D721Med (cell line): Measurements from ENCODE around the gene GOLT1A.
"Not testable (repeated sequence)": the region's sequence is repeated elsewhere in the genome, so short reads cannot be mapped to it uniquely, and the experiment has no call there.

Experiments
- DNase-seq: peaks from one replicate; pipeline ENCODE4 v3.0.0; 2011; ENCODE audit warnings: low spot score; ENCODE audit not compliant: insufficient read length
- FAIRE-seq: peaks from 2 replicates; lab custom pipeline; 2011; peaks lifted over from hg19 to GRCh38; lab: Jason Lieb, UNC
- TF ChIP-seq, protein P1 (sequence below): IDR thresholded peaks from 2 replicates; pipeline ENCODE4 v1.5.1; 2012; ENCODE audit warnings: mild to moderate bottlenecking, control low read depth; ENCODE audit not compliant: insufficient read depth; ENCODE audit errors: missing control alignments

Gene GOLT1A

DNA sequence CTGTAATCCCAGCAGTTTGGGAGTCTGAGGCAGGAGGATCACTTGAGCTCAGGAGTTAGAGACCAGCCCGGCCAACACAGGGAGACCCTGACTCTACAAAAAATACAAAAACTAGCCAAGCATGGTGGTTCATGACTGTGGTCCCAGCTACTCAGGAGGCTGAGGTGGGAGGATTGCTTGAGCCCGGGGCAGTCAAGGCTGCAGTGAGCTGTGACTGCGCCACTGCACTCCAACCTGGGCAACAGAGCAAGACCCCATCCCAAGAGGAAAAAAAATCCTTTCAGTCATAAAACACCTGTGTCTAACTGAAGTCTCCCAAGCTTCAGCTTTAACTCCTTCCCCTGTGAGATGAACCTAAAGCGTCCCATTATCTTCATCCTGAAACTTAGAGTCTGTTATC, 33.1 kb upstream of the GOLT1A start:
- FAIRE-seq: no peak
- TF ChIP-seq, protein P1, sequence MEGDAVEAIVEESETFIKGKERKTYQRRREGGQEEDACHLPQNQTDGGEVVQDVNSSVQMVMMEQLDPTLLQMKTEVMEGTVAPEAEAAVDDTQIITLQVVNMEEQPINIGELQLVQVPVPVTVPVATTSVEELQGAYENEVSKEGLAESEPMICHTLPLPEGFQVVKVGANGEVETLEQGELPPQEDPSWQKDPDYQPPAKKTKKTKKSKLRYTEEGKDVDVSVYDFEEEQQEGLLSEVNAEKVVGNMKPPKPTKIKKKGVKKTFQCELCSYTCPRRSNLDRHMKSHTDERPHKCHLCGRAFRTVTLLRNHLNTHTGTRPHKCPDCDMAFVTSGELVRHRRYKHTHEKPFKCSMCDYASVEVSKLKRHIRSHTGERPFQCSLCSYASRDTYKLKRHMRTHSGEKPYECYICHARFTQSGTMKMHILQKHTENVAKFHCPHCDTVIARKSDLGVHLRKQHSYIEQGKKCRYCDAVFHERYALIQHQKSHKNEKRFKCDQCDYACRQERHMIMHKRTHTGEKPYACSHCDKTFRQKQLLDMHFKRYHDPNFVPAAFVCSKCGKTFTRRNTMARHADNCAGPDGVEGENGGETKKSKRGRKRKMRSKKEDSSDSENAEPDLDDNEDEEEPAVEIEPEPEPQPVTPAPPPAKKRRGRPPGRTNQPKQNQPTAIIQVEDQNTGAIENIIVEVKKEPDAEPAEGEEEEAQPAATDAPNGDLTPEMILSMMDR: no peak
- no peak for DNase-seq

DNA sequence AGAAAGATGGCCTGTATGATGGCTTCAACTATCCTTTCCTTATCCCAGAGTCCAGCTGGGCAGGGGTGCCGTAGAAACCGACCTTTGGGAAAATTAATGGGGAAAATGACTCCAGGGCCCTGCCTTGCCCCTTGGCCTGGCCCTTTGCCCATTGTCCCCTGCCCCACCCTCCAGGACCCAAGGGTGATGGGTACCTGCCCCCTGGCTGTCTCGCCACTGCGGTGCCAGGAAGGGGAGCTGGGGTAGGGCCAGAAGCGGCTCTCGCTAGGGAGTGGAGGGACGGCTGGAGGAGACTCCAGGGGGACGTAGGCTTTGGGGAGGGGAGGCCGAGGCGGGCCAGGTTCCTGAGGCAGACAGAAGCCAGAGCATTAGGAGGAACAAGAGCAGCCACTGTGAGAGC, 29.1 kb upstream of the GOLT1A start:
- TF ChIP-seq, protein P1: no peak
- FAIRE-seq: no peak
- no peak for DNase-seq

DNA sequence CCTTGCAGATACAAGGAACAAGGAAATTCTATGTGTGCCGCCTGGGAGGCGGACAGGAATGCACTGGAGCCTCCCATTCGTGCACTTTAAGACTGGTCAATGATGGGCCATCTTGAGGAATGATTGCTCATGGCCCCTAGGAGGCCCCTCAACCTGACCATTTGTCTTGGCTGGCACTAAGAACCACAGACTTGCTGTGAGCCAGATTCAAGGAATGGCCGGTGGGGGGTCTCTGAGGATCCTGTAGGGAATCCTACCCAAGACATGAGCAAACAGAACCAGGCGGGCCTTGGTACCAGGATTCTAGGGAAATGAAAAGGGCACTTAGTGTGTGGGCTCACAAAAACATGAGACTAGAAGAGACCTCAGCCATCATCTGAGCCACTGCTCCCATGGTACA, 28.1 kb upstream of the GOLT1A start:
- DNase-seq (no peak), FAIRE-seq (no peak)
- TF ChIP-seq, protein P1: no peak

DNA sequence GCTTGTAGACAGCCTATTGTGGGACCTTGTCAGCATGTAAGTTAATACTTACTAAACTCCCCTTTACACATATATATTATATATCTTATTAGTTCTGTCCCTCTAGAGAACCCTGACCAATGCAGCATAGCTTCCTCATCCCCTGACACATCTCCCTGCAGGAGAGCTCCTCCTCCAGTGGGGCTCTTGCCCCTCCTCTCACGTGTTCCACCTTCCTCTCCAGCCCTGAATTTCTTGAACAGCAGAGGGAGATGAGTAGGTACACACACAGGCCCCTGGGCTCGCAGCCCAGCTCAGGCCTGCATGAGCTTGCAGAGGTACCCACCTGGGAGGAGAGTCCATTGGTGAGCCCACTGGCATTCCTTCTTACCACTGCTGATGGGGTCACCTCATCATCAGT, 27.3 kb upstream of the GOLT1A start:
- DNase-seq (no peak), FAIRE-seq (no peak)
- TF ChIP-seq, protein P1: no peak

DNA sequence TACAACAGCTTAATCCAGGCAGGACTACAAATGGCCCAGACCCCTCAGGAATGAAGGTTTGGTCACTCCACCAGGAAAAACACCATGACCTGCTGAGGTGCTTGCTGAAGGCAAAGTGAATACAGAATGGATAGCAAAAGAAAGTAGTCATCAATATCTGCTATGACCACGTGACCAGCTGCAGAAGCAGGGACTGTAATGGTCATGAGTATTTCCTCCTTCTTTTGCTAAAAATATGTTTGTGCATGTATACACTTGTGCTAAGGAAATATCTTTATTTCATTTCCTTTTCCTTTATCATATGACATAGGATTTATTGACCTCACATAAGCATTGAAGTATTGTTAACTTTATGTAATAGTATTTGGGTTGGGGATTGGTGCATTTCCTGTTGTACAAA, 26.4 kb upstream of the GOLT1A start:
- no peak for FAIRE-seq
- TF ChIP-seq, protein P1: no peak
- no peak for DNase-seq

DNA sequence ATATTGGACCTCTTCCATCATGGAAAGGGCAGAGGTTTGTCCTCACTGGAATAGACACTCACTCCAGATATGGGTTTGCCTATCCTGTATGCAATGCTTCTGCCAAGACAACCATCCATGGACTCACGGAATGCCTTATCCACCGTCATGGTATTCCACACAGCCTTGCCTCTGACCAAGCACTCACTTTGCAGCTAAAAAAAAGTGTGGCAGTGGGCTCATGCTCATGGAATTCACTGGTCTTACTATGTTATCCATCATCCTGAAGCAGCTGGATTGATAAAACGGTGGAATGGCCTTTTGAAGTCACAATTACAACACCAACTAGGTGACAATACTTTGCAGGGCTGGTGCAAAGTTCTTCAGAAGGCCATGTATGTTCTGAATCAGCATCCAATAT, 25.6 kb upstream of the GOLT1A start:
- not testable (repeated sequence) for FAIRE-seq, DNase-seq

DNA sequence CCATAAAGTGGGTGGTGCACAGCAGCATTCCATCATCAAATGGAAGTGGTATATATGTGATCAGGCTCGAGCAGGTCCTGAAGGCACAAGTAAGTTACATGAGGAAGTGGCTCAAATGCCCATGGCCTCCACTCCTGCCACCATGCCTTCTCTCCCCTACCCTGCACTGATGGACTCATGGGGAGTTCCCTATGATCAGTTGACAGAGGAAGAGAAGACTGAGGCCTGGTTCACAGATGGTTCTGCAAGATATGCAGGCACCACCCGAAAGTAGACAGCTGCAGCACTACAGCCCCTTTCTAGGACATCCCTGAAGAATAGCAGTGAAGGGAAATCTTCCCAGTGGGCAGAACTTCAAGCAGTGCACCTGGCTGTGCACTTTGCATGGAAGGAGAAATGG, 24.7 kb upstream of the GOLT1A start:
- DNase-seq, FAIRE-seq: not testable (repeated sequence)

DNA sequence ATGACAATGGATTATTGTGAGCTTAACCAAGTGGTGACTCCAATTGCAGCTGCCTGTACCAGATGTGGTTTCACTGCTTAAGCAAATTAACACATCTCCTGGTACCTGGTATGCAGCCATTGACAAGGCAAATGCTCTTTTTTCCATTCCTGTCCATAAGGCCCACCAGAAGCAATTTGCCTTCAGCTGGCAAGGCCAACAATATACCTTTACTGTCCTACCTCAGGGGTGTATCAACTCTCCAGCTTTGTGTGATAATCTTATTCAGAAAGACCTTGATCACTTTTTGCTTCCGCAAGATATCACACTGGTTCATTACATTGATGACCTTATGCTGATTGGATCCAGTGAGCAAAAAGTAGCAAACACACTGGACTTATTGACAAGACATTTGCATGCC, 23.7 kb upstream of the GOLT1A start:
- not testable (repeated sequence) for DNase-seq, FAIRE-seq

DNA sequence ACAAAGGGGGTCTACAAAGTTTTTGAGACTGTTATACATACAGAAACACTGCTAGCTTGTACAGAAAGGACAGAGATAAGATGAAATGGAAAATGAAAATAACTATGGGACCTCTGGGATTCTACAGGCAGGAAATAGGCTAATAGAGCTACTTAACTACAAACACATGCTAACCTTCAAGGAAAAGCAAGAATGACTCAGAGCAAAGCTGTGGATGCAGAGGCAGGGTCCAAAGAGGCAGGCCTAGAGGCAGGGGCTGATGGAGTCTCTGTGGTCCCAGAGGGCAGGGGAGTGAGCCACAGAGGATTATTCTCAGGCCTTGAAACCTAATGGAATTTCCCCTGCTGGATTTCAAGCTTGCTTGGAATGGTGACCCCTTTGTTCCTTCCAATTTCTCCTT, 18.7 kb upstream of the GOLT1A start:
- DNase-seq (no peak), FAIRE-seq (no peak)
- TF ChIP-seq, protein P1: no peak
